Fibroblast of skin of back (primary cell): ENCODE results near the gene OGFOD1.
"Not testable (repeated sequence)": the region's sequence is repeated elsewhere in the genome, so short reads cannot be mapped to it uniquely, and the experiment has no call there.

Experiments used
- DNase-seq: peaks from one replicate; pipeline ENCODE4 v3.0.0-alpha.2; 2013

The OGFOD1 gene

DNA sequence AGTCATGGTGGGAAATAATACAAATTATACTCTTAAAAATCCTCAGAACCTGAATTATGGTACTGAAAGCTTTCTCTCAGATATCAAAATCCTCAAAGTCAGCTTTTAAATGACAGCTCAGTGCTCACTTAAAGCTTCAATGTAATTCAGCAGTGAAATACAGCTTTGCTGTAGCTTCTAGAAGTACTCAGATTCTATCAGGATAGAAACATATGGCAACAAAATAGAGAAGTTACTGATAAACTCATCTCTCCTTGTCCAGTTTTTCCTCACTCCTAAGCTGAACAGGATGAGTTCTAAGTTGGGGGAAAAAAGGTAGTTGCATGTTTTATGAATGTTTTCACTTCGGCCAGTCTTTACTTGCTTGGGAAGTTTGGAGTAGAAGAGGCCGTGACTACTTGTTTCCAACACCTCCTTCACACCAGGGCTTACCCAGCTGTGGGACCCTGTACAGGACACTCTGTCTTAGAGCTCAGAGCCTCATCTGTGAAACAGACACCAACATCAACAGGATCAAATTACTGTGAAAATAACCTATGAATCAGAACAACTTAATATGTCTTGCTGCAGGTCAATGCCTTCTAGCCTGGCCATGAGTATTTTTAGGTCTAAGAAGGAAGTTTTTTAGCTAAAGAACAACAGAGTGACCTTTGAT is 30.2 kb downstream of the OGFOD1 start:
- DNase-seq = peak; percentile 15

DNA sequence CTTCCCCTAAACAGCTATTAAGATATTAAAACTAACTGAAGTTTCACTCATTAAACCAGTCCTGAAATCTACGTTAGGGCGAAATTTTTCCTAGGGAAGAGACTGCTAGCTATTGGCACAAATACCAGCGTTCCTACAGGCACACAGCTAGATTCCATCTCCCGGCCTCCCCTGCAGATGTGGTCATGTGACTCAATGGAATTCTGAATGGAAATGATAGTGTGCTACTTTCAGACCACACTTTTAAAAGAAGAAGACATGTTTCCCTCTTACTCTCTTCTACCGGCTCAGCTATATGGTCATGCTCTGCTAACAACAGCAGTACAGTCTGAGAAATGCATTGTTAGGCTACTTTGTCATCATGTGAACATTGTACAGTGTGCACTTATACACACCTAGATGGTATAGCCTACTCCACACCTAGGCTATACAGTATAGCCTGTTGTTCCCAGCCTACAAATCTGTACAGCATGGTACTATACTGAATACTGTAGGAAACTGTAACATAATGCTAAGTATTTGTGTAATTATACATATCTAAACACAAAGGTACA is 31.4 kb downstream of the OGFOD1 start:
- no peak for DNase-seq

DNA sequence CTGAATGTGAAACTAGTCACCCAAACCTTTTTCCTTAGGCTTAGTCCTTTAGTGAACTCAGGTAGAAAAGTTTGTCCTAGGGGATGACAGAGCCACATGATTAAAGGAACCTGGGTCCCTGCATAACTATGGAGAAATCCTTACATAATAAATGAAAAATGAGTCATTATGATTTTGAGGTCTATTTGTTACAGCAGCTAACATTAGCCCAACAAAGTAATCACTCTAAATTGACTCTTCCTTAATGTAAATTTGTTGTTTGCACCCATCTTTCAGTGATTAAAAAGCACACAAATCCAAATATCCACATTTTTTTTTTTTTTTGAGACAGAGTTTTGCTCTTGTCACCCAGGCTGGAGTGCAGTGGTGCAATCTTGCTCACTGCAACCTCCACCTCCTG is 32.0 kb downstream of the OGFOD1 start:
- DNase-seq = no peak

DNA sequence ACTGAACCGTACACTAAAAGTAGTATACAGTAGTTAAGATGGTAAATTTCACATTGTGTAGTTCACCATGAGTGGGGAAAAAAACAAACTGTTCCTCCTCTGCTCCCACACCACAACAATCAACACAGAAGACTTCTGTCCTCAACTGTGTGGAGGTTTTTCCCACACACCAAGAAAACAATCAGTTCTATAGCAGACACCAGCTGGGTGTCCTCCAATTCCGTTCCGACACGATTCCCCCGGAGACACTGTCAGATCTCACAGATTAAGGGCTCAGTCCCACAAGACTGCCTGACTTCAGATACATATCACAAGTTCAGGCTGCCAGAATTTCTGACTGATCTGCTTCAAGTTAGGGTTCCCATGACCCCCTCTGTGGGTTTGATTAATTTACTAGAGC is 36.7 kb downstream of the OGFOD1 start:
- DNase-seq = no peak

DNA sequence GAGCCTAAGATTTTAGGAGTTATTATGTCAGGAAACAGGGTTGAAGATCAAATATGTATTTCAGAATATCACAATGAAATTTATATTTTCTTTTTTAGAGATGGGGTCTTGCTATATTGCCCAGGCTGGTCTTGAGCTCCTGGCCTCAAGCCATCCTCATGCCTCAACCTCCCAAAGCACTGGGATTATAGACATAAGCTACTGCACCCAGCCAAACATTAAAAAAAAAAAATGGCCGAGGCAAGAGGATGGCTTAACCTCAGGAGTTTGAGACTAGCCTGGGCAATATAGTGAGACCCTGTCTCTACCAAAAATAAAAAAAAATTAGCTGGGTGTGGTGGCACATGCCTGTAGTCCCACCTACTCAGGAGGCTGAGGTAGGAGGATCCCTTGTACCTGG is 37.5 kb downstream of the OGFOD1 start:
- not testable (repeated sequence) for DNase-seq

DNA sequence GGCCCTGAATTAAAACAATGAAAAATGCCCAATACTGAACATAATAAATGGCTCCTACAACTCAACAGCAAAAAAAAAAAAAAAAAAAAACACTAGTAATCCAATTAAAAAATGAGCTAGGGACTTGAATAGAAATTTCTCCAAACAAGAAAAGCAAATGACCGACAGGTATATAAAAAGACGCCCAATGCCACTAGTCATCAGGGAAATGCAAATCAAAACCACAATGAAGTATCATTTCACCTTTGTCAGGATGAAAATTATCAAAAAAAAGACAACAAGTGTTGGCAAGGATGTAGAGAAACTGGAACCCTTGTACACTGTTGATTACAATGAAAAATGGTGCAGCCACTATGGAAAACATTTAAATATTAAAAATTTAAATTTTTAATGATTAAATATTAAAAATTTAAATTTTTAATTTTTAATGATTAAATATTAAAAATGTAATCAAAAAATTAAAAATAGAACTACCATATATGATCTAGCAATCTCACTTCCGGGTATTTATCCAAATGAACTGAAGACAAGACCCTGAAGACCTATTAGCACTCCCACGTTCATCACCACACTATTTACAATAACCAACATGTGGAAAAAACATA is 40.4 kb downstream of the OGFOD1 start:
- DNase-seq = no peak

DNA sequence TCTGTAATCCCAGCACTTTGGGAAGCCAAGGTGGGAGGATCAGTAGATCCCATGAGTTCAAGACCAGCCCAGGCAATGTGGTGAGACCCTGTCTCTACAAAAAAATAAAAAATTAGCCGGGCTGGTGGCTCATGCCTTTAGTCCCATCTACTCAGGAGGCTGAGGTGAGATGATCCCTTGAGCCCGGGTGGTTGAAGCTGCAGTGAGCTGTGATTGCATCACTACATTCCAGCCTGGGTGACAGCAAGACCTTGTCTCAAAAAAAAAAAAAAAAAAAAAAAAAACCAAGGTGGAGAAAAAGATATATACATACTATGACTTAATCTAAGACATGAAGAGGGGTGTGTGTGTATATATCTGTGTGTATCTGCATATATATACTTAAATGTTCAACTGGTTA is 41.8 kb downstream of the OGFOD1 start:
- DNase-seq = no peak

DNA sequence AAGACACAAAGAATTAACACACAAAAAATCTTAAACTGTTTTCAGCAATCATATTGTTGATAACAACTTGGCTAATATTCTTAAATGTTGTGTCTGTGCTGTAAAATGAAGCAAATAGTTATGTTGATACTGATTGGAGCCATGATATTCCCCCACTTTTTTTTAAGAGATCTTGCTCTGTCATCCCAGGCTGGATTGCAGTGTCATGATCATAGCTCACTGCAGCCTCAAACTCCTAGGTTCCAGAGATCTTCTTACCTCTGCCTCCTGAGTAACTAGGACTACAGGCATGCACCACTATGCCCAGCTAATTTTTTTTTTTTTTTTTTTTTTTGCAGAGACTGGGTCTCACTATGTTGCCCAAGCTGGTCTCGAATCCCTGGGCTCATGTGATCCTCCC is 42.5 kb downstream of the OGFOD1 start:
- no peak for DNase-seq

DNA sequence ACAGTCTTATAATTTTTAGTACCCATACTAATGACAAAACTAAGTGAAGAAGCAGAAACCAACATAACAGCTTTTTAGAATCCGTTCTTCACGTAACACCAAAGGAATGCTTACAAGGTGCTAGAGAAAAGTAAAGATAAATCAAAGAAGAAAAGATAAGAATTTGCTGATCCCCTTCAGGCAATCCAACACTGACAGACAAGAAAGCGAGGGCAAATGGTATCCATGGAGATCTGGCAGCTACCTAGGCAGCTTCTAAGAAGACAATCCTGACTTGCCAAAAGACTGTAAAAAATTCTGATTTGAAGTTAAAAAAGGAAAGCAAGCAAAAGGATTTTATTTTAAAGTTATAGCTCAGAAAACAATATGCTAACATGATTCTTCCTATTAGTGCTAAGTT is 53.8 kb downstream of the OGFOD1 start:
- DNase-seq = no peak

DNA sequence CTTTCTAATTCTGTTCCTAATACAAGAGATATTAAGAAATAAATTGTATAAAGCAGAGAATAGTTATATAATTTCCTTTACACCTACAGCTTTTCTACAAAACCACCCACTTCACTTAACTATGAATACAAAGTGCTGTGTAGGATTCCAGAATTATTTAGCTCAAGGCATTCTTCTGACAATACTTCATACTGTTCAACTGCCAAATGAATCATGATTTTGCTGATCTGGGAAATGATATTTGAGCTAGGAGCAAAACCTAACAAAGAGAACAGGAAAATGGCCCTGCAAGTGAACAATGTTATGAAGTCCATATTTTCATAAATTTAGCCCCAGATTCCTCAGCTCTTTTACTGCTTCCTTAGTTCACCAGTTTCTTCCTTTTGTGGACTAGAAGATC is 55.6 kb downstream of the OGFOD1 start:
- peak; percentile 77 for DNase-seq

DNA sequence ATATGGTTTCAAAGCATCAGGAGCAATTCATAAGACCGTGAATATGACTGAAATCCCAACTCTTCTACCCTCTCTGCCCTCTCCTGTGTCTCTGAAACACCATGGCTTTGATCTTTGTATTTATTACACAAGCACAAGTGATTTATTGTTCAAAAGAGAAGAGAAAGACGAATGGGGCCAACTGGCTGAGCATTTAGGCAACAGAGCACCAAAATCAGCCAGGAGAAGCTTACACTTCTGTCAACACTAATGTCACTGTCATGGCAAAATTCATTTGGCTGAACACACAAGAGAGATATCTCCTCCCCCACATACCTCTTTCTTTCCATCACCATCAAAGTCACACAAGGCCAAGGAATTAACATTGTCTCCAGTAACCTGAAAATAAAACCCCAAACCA is 59.2 kb downstream of the OGFOD1 start:
- DNase-seq = no peak

DNA sequence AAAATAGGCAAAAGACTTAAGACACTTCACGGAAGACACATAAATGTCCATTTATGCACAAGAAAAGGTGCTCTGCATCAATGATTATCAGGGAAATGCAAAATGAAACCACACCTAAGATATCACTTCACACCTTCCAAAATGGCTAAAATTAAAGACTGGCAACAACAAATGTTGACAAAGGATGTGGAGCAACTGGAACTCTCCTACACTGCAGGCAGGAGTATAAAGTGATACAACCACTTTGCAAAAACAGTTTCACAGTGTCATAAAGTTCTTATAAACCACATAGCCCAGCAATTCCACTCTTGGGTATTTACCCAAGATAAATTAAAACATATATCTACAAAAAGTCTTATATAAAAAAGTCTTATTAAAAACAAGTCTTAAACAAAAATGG is 60.7 kb downstream of the OGFOD1 start:
- DNase-seq = no peak

DNA sequence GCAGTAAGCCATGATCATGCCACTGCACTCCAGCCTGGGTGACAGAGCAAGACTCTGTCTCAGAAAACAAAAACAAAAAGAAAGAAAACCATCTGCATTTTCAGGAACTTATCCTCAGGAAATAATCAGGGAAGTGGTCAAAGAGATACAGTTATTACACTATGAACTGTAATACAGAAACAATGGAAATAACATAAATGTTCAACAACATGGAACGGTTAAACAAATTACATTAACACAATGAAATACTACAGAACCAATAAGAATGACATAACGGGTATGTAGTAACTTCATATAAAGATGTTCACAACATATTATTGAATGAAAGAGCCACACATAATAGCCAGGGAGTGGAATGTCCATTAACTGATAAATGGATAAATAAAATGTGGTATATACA is 61.7 kb downstream of the OGFOD1 start:
- DNase-seq = no peak

DNA sequence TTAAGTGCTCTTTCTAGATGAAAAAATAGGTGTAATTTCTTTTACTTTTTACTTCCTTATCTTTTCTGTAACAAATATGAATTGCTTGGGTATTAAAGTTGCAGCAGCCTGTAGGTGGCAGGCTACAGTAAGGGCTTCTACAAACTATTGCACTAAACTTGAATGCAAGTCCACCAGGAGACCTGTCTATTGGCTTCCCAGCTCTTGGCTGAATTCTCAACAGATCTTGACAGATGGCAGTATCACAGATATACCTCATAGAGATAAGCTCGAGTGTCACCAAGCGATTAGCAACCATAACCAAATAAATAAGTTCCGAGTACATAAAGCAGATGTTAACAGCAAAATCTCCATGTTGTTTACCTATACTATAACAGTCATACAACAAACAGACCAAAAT is 62.6 kb downstream of the OGFOD1 start:
- DNase-seq = peak; percentile 66

DNA sequence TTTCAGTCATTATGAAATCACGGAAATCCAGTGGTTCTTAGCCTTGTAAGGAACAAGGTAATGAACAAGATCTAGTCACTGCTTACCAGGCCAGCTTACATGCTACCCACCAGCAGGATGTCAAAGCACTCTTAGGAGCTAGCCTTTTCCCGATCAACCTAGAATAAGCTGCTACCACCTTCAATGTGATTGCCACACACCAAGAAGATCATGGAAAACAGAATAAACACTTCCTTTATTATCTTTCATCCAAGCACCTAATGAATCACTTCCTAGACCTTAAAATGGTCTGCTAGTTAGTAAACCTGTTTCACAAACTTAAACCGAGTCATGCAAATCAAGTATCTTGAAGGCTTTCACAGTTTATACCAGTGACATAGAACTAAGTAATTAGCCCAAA is 63.5 kb downstream of the OGFOD1 start:
- no peak for DNase-seq

DNA sequence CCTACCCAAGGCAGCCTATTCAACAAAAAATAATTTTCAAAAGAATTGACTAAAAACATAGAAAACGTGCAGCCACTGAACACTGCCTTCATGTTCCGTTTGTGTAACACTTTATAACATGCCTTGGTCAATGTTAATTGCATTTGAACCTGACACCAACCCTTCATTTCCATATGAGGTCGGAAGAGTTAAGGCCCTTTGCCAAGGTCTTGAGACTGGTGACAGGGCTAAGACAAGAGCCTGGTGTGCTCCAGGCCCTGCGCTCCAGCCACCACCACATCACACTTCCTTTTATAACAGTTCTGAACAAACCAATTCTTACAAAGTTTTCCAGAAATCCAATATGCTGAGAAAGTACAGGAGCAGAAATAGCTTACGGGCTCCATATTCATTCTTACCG is 64.3 kb downstream of the OGFOD1 start:
- no peak for DNase-seq

DNA sequence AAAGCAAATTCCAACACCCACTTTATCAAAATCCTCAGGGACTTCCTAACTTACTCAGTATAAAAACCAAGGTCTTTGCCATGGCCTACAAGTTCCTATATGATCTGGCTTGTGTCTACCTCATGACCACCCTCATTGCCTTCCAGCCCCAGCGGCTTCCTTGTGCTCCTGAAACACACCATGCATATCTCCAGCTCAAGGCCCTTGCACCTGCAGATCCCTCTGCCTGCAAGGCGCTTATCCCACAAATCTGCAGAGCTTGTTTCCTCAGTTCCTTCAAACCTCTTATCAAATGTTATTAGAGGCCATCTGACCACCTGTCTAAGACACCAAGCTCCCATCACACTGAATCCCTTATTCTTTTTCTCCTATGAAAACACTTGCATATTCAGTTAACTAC is 65.9 kb downstream of the OGFOD1 start:
- no peak for DNase-seq

DNA sequence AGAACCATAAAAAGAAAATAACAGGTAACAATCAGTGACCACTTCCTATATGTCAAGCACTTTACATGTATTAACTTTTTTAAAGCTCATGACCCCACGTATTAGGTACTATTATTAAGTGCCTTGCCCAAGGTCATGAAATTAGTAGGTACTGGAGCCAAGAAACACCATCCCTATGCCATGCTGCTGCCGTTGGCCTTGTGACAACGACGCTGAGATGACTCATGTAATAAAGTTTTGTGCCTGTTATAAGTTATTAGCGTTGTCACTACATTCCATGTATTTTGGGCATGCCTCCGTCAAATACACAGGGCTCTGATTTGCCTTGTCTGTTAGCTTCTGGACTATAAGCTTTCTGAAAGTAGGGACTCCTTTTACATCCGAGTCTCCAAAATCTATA is 67.1 kb downstream of the OGFOD1 start:
- peak; percentile 35 for DNase-seq

DNA sequence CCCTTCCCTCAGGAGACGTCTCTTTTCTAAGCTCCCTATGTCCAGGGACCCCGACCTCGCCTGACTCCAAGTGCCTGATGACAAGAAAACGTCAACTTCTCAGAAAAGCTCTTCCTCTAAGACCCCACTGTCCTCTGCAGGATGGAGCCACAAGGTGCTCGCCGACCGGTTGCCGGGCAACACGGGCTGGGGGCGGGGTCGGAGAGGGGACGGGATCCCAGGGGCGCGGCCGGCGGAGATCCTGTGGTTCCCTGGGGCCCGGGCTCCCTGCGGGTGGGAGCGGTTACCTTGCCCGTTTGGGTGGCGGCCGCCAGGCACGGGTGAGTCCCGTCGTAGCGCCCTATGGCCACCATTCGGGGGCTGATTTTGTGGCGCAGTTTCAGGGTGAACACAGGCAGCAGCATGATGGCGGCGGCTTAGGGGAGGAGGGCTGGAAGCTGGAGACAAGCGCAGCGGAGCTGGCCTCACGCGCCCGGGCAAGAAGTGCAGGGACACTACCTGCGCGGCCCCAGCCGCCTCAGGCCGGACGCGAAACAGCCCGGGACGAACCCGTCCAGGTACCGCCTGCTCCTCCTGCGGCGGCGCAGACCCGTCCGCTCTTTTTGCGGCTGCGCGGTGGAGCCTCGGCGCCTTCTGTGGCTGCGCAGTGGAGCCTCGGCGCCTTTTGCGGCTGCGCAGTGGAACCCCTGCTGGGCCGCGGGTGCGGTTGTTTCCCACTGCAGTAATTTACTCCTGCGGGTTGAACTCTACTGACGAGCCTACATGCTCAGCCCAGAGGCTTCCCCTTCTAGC is 68.3 kb downstream of the OGFOD1 start, which contains the start of gene BBS2:
BBS2 (minus strand) TSS at position 566 of the 792 bp plus-strand sequence; CDS start at position 404, 162 bp downstream.
- DNase-seq = peak; percentile 80

DNA sequence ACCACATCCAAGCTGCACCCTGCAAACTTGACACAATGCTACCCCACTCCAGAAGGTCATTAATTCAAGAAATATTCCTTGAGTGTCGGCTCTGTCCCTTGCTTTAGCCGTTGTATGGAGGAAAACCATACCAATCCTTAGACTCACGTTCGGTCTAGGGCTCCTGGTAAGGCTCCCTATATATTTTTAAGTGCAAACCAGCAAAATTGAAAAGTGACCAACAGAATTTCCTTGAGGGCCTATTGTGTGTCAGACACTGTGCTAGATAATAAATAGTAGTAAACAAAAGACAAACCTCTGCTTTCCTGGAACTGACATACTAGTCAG is 68.9 kb downstream of the OGFOD1 start:
- no peak for DNase-seq

DNA sequence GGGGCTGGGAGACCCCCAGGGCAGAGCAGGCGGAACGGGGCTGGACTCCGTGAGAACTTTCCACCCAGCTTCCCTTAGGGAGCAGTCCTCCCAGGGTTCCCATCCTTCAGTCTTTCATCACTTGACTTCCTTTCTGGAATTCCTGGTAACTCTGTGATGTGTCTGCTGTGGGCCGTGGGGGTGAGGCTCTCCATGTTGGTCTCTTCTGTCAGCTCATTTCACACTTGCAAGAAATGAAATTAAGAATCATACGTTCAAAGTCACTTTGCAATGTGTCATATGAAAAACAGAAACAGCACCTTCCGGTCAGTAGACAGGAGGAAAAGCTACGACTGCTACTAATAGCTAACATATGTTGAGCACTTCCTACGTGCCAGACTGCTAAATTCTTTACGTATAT is 73.9 kb downstream of the OGFOD1 start:
- peak; percentile 88 for DNase-seq
